Ovary (tissue), 9 donors: ENCODE results near the gene CHD5. TPM values are rescaled to one million over a fixed set of nuclear protein-coding genes. Genes with fewer than 3 reads are reported as not detected.
"Not testable (repeated sequence)": the region's sequence is repeated elsewhere in the genome, so short reads cannot be mapped to it uniquely, and the experiment has no call there.

Experiments
- DNase-seq, 5 donors: peaks; one replicate each; pipeline ENCODE4 v3.0.0-alpha.2; 2019 to 2020
- H3K27ac ChIP-seq, 2 donors: fragments of 200-600 bp; one replicate each; pipeline versions ENCODE4 v1.5.1 to v1.8.0; 2019 to 2022
- H3K27me3 ChIP-seq: fragments of 200-600 bp; one replicate; pipeline ENCODE4 v1.8.0; 2022
- H3K36me3 ChIP-seq: fragments of 200-600 bp; sonication (generic); one replicate; pipeline ENCODE4 v1.5.1; 2019
- H3K4me1 ChIP-seq: one replicate; pipeline ENCODE4 v1.8.1; 2013; ENCODE audit warnings: mild to moderate bottlenecking, moderate library complexity; ENCODE audit not compliant: insufficient read depth
- H3K4me3 ChIP-seq: fragments of 200-600 bp; sonication (generic); one replicate; pipeline ENCODE4 v1.5.1; 2017
- H3K9me3 ChIP-seq, 2 donors: fragments of 200-600 bp in 1 of 2; sonication (generic) in 1 of 2; one replicate each; pipeline versions ENCODE4 v1.5.1 to v1.8.1; 2013 to 2019; ENCODE audit warnings: mild to moderate bottlenecking in 1 of 2, moderate library complexity in 1 of 2
- EP300 ChIP-seq: sonication (generic); formaldehyde crosslinking; IDR thresholded peaks from one replicate; pipeline ENCODE4 v1.6.1; 2017; ENCODE audit warnings: antibody characterized with exemption
- POLR2A ChIP-seq: fragments of 450-650 bp; IDR thresholded peaks from one replicate; pipeline ENCODE4 v1.6.1; 2017; ENCODE audit warnings: antibody characterized with exemption, mild to moderate bottlenecking, moderate library complexity
- WGBS, 3 donors: extraction: QIAGEN DNeasy Blood & Tissue Kit in 1 of 3; methylation state at CpG; one replicate each; pipeline versions ENCODE4 v1.1.5 to v1.1.7; 2013 to 2017; 5-methylcytosine and 5-hydroxymethylcytosine counted together
- intact Hi-C, 4 donors: fragments of 100-400 bp; cut with DNase I; formaldehyde crosslinking; loops; one replicate each; pipeline versions ENCODE4 v1.11.0 to v1.15.1; 2022 to 2023
- polyA plus RNA-seq, 2 donors: library from polyadenylated mRNA; stranded (reverse); fragments of 200-250 nt in 1 of 2; fragments of 350-450 nt in 1 of 2; fragmentation: Illumina TruSeq in 1 of 2; extraction: RNeasy Lipid Tissue Mini Kit (QIAGEN cat#74804) in 1 of 2; gene quantifications; one replicate each; pipeline ENCODE4 v1.2.3, GENCODE V29; 2013 to 2014
- total RNA-seq, 7 donors: library from RNA; depleted of rRNA in 2 of 7; stranded (reverse); fragments of >200 nt in 2 of 7; fragmentation: NEBNext Ultra II Directional in 3 of 7; extraction: Animal tissue kit (Norgen Biotek cat#: 25700) in 3 of 7; gene quantifications; one replicate each; pipeline versions ENCODE4 v1.1.0 to v1.2.4, GENCODE V29; 2016 to 2023
- TF ChIP-seq, protein P1 (sequence below), 3 donors: fragments of 450-650 bp in 2 of 3; fragments of 200-600 bp in 1 of 3; IDR thresholded peaks; one replicate each; pipeline versions ENCODE4 v1.5.1 to v1.8.0; 2016 to 2022; ENCODE audit warnings: antibody characterized with exemption in 3 of 3, mild to moderate bottlenecking in 1 of 3
- donor health status: DM: no; HTN: no; CAD: no; lungs with moderate emphysema.
- donor health status: DM: no; HTN: no; CAD: no.
- donor health status: Bipolar disorder and iron deficiency.
- donor health status: DM: yes; HTN: yes; CAD: no.
- donor health status: DM: no; HTN: no; CAD: no.
- donor health status: DM: yes; HTN: yes; CAD: no.

The CHD5 gene
- total and polyA plus RNA-seq, 9 donors, result under 0.01 to 0.54 (median 0.23) TPM

DNA sequence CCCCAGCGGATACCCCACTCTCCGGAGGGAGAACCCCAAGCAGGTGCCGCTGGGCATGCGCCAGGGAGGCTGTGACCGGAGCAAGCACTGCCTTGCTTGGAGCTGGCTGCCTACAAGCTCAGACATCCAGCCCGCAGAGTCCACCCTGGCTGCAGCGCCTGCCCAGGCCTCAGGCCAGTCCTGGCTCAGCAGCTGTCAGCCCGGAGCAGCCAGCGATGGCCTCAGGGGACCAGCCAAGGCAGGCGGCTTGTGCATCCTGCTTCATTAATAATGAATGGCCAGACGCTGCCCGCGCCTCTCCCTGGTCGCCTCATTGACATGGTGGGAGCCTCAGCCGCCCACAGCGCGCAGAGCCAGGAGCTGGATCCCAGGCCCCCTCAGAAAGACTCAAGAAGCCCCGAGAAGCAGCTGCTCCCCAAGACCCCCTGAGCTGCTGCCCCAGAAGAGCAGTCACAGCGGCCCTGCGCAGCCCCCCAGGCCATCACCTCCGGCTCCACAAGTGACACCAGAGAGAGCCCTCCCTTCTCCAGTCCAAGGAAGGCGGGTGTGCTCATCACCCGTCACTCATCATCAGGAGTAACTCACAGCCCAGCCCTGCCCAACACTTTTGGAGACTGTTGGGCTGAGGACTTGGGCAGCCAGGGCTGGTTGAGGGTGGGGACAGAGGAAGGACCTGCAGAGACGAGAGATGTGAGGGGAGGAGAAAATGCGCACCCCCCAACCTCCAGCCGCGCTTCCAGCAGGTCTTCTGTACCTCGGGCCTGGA lies 114.8 kb downstream of the CHD5 start:
- 92 to 94% (median 93%) methylated on average over 26 to 28 of the region's 28 CpGs for WGBS, 3 donors
- no peaks in the 10 kb centered on the region for H3K36me3 ChIP-seq
- no peaks in the 10 kb centered on the region for H3K9me3 ChIP-seq
- no peak for DNase-seq
- H3K27ac ChIP-seq, result no peak overlapping the region
- H3K4me1 ChIP-seq, result no peaks in the 10 kb centered on the region
- intact Hi-C loops, result loop anchor here in 1 of 4 donors (10.0 kb wide), 1 partner anchor 110 kb away; no protein-coding TSS in a partner anchor
- TF ChIP-seq EP300 (no peak), POLR2A (no peak)
- TF ChIP-seq, protein P1, sequence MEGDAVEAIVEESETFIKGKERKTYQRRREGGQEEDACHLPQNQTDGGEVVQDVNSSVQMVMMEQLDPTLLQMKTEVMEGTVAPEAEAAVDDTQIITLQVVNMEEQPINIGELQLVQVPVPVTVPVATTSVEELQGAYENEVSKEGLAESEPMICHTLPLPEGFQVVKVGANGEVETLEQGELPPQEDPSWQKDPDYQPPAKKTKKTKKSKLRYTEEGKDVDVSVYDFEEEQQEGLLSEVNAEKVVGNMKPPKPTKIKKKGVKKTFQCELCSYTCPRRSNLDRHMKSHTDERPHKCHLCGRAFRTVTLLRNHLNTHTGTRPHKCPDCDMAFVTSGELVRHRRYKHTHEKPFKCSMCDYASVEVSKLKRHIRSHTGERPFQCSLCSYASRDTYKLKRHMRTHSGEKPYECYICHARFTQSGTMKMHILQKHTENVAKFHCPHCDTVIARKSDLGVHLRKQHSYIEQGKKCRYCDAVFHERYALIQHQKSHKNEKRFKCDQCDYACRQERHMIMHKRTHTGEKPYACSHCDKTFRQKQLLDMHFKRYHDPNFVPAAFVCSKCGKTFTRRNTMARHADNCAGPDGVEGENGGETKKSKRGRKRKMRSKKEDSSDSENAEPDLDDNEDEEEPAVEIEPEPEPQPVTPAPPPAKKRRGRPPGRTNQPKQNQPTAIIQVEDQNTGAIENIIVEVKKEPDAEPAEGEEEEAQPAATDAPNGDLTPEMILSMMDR (IDR thresholded peaks at IDR 0.05), result no peak
- H3K27me3 ChIP-seq, result no peaks in the 10 kb centered on the region
- no peak overlapping the region for H3K4me3 ChIP-seq

DNA sequence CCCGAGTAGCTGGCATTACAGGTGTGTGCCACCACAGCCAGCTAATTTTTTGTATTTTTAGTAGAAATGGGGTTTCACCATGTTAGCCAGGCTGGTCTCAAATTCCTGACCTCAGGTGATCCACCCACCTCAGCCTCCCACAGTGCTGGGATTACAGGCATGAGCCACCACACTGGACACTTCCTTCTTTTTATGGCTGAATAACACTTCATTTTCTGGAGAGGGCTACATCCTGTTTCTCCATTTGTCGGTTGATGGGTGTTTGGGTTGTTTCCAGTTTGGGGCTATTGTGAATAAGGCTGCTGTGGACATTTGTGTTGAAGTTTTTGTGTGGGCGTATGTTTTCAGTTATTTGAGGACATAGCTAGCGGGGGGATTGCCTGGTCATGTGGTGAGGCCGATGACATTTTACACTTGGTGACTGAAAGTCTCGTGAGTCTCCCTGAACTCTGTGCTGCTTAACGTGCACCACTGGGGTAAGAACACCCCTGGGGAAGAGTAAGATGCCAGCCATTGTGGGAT lies 116.5 kb downstream of the CHD5 start:
- H3K27me3 ChIP-seq, result not testable (repeated sequence)
- WGBS, 3 donors, result 68 to 80% (median 75%) methylated on average over 7 of the region's 7 CpGs
- intact Hi-C loops, result loop anchor here in 1 of 4 donors (10.0 kb wide), 1 partner anchor 111 kb away; no protein-coding TSS in a partner anchor

DNA sequence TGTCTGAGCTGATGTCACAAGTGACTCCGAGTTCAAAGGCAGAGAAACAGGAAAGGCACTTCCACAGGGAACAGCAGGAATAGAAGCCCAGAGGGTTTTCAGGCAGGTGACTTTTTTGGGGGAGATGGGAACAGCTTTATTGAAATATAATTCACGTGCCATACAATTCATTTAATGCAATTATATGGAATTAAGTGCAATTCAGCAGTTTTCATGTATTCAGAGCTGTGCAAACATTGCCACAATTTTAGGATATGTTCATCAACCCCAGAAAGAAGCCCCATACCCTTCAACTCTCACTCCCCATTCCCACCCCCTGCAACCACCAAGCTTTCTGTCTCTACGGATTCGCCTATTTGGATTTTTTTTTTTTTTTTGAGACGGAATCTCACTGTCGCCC lies 117.5 kb downstream of the CHD5 start:
- Histone ChIP-seq H3K36me3 (no peaks in the 10 kb centered on the region), H3K4me3 (no peak overlapping the region), H3K27ac (no peak overlapping the region), H3K4me1 (peaks cover 3% of the 10 kb centered on the region), H3K27me3 (no peaks in the 10 kb centered on the region), H3K9me3 (no peaks in the 10 kb centered on the region)
- 93 to 98% (median 94%) methylated on average over 6 of the region's 6 CpGs for WGBS, 3 donors
- TF ChIP-seq, protein P1 (IDR thresholded peaks at IDR 0.05), result no peak
- TF ChIP-seq EP300 (no peak), POLR2A (no peak)
- DNase-seq, result no peak
- intact Hi-C loops, result loop anchor here in 1 of 4 donors (10.0 kb wide), 1 partner anchor 112 kb away; no protein-coding TSS in a partner anchor

More for the DNA sequence above, 116.5 kb downstream of the CHD5 start:
- not testable (repeated sequence) for H3K4me3 ChIP-seq, H3K27ac ChIP-seq, DNase-seq, H3K9me3 ChIP-seq, H3K36me3 ChIP-seq, H3K4me1 ChIP-seq

DNA sequence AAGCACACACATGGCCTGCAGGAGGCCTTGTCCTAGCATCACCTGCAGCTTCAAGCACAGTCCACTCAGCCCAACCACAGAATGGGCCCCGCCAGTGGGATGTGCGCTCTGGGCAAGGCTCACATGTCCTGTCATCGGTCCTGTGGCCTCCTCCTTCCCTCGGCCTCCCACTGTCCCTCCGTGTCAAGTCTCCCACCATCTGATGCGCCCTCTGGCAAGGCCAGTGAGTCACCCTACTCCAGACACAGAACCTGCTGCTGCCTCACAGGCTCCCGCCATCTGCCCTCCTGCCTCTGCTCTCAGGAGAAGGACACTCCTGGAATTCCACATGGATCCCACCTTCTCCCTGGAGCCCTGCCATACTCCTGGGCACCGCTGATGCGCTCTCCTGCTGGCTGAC lies 120.3 kb downstream of the CHD5 start:
- WGBS, 3 donors, result 87 to 88% (median 88%) methylated on average over 9 of the region's 9 CpGs
- no peak overlapping the region for H3K27ac ChIP-seq
- intact Hi-C loops, result loop anchor here in 1 of 4 donors (5.0 to 10.0 kb wide), 3 partner anchors 115 to 182 kb away; partner anchors contain the start of genes HES3 and RNF207
- no peaks in the 10 kb centered on the region for H3K9me3 ChIP-seq
- H3K36me3 ChIP-seq, result no peaks in the 10 kb centered on the region
- H3K4me1 ChIP-seq, result peaks cover 3% of the 10 kb centered on the region
- no peak for DNase-seq
- H3K27me3 ChIP-seq, result no peaks in the 10 kb centered on the region
- H3K4me3 ChIP-seq, result no peak overlapping the region
- no peak for TF ChIP-seq EP300
- TF ChIP-seq, protein P1 (IDR thresholded peaks at IDR 0.05), result no peak
- TF ChIP-seq POLR2A, result no peak
